WTC11 (cell line): ENCODE results near the gene RPTOR. TPM values are rescaled to one million over a fixed set of nuclear protein-coding genes. Genes with fewer than 3 reads are reported as not detected.

Experiments
- ATAC-seq: fragments of 200-7000 bp; cut with Tn5 transposase; 2 replicates; pipeline ENCODE4 v1.10.0; 2021; ENCODE audit warnings: mild to moderate bottlenecking, moderate library complexity
- CTCF ChIA-PET: fragments of 300-600 bp; sonication (Branson Sonifier 250); formaldehyde crosslinking; loops from one replicate; lab custom pipeline; 2021; ENCODE audit warnings: antibody characterized with exemption; lab: Charles Lee
- POLR2A ChIA-PET: fragments of 350-600 bp; sonication (Branson Sonifier 250); formaldehyde crosslinking; loops from one replicate; lab custom pipeline; 2021; ENCODE audit warnings: antibody characterized with exemption; lab: Charles Lee
- DNase-seq: peaks from one replicate; pipeline ENCODE4 v3.0.0; 2021; ENCODE audit warnings: low spot score
- H3K27ac Mint-ChIP-seq: 2 replicates; pipeline ENCODE4 v1.8.0; 2021; ENCODE audit warnings: mixed read lengths
- H3K27me3 Mint-ChIP-seq: 2 replicates; pipeline ENCODE4 v1.8.0; 2021; ENCODE audit warnings: low read depth, mild to moderate bottlenecking, moderate library complexity, mixed read lengths
- H3K36me3 Mint-ChIP-seq: 2 replicates; pipeline ENCODE4 v1.8.0; 2021; ENCODE audit warnings: mixed read lengths
- H3K4me1 Mint-ChIP-seq: 2 replicates; pipeline ENCODE4 v1.8.0; 2022; ENCODE audit warnings: mixed read lengths
- H3K4me3 Mint-ChIP-seq: 2 replicates; pipeline ENCODE4 v1.8.0; 2021; ENCODE audit warnings: mild to moderate bottlenecking, moderate library complexity, mixed read lengths
- H3K9me3 Mint-ChIP-seq: 2 replicates; pipeline ENCODE4 v1.8.0; 2021; ENCODE audit warnings: mixed read lengths
- AR ChIP-seq: fragments of 250-450 bp; sonication (Bioruptor Pico); IDR thresholded peaks from 2 replicates; pipeline ENCODE4 v1.9.0; 2021; ENCODE audit warnings: mild to moderate bottlenecking
- ATF1 ChIP-seq: sonication (generic); formaldehyde crosslinking; IDR thresholded peaks from 2 replicates; pipeline ENCODE4 v1.8.1; 2023; ENCODE audit warnings: mild to moderate bottlenecking, moderate library complexity, missing genetic modification reagents
- ATF3 ChIP-seq: sonication (generic); formaldehyde crosslinking; conservative IDR thresholded peaks from 2 replicates; pipeline ENCODE4 v1.8.1; 2022; ENCODE audit warnings: mild to moderate bottlenecking, missing genetic modification reagents
- CREB1 ChIP-seq: sonication (generic); formaldehyde crosslinking; IDR thresholded peaks from 2 replicates; pipeline ENCODE4 v1.8.0; 2023; ENCODE audit warnings: mild to moderate bottlenecking, missing genetic modification reagents
- EMX1 ChIP-seq: fragments of 250-450 bp; sonication (Bioruptor Pico); IDR thresholded peaks from 2 replicates; pipeline ENCODE4 v1.8.0; 2021; ENCODE audit warnings: mild to moderate bottlenecking
- FOXP4 ChIP-seq: sonication (generic); formaldehyde crosslinking; IDR thresholded peaks from 2 replicates; pipeline ENCODE4 v1.8.0; 2022; ENCODE audit warnings: mild to moderate bottlenecking, missing genetic modification reagents
- GRHL2 ChIP-seq: fragments of 250-450 bp; sonication (Bioruptor Pico); IDR thresholded peaks from 2 replicates; pipeline ENCODE4 v1.8.0; 2022; ENCODE audit warnings: mild to moderate bottlenecking, moderate library complexity; ENCODE audit not compliant: insufficient replicate concordance, severe bottlenecking
- HMGXB4 ChIP-seq: sonication (generic); formaldehyde crosslinking; IDR thresholded peaks from 2 replicates; pipeline ENCODE4 v1.8.1; 2023; ENCODE audit warnings: mild to moderate bottlenecking, moderate library complexity, missing genetic modification reagents
- JUN ChIP-seq: sonication (generic); formaldehyde crosslinking; IDR thresholded peaks from 2 replicates; pipeline ENCODE4 v1.8.0; 2023; ENCODE audit warnings: mild to moderate bottlenecking, missing genetic modification reagents
- KAT7 ChIP-seq: sonication (generic); formaldehyde crosslinking; IDR thresholded peaks from 2 replicates; pipeline ENCODE4 v1.8.1; 2023; ENCODE audit warnings: missing genetic modification reagents, mild to moderate bottlenecking, borderline replicate concordance
- MLX ChIP-seq: sonication (generic); formaldehyde crosslinking; IDR thresholded peaks from 2 replicates; pipeline ENCODE4 v1.8.1; 2023; ENCODE audit warnings: mild to moderate bottlenecking, missing genetic modification reagents, moderate library complexity
- RELA ChIP-seq: sonication (generic); formaldehyde crosslinking; IDR thresholded peaks from 2 replicates; pipeline ENCODE4 v1.8.1; 2022; ENCODE audit warnings: missing genetic modification reagents, mild to moderate bottlenecking, borderline replicate concordance
- ZBTB21 ChIP-seq: sonication (generic); formaldehyde crosslinking; IDR thresholded peaks from 2 replicates; pipeline ENCODE4 v1.8.1; 2023; ENCODE audit warnings: mild to moderate bottlenecking, missing genetic modification reagents, borderline replicate concordance
- ZBTB43 ChIP-seq: sonication (generic); formaldehyde crosslinking; IDR thresholded peaks from 2 replicates; pipeline ENCODE4 v1.8.1; 2023; ENCODE audit warnings: mild to moderate bottlenecking, missing genetic modification reagents
- ZMAT4 ChIP-seq: fragments of 250-450 bp; sonication (Bioruptor Pico); IDR thresholded peaks from 2 replicates; pipeline ENCODE4 v1.9.0; 2021; ENCODE audit warnings: mild to moderate bottlenecking
- ZNF263 ChIP-seq: sonication (generic); formaldehyde crosslinking; IDR thresholded peaks from 2 replicates; pipeline ENCODE4 v1.8.1; 2022; ENCODE audit warnings: low read depth, mild to moderate bottlenecking, moderate library complexity, missing genetic modification reagents
- ZNF281 ChIP-seq: sonication (generic); formaldehyde crosslinking; IDR thresholded peaks from 2 replicates; pipeline ENCODE4 v1.8.0; 2023; ENCODE audit warnings: mild to moderate bottlenecking, missing genetic modification reagents
- ZNF416 ChIP-seq: fragments of 250-450 bp; sonication (Bioruptor Pico); IDR thresholded peaks from 2 replicates; pipeline ENCODE4 v1.9.0; 2021; ENCODE audit warnings: mild to moderate bottlenecking, inconsistent platforms
- ZNF532 ChIP-seq: fragments of 250-450 bp; sonication (Bioruptor Pico); IDR thresholded peaks from 2 replicates; pipeline ENCODE4 v1.9.0; 2021; ENCODE audit warnings: mild to moderate bottlenecking, borderline replicate concordance
- total RNA-seq: library from RNA; stranded (reverse); gene quantifications from 3 replicates; pipeline ENCODE4 v1.2.3, GENCODE V29; 2021

The RPTOR gene
- total RNA-seq, 1 experiment from 2014 or later, result 41.0 TPM

- TF ChIP-seq ZBTB43 (no peak), ZNF416 (CRISPR knock-in tag) (no peak), JUN (CRISPR knock-in tag) (no peak), ZNF532 (CRISPR knock-in tag) (no peak), ATF1 (CRISPR knock-in tag) (no peak), ATF3 (CRISPR knock-in tag) (no peak), HMGXB4 (CRISPR knock-in tag) (no peak), GRHL2 (CRISPR knock-in tag) (no peak), KAT7 (CRISPR knock-in tag) (no peak), CREB1 (CRISPR knock-in tag) (no peak), RELA (CRISPR knock-in tag) (no peak), ZNF263 (CRISPR knock-in tag) (no peak), AR (no peak), FOXP4 (no peak), ZBTB21 (CRISPR knock-in tag) (no peak), MLX (CRISPR knock-in tag) (no peak), ZNF281 (no peak), ZMAT4 (CRISPR knock-in tag) (no peak), EMX1 (no peak)
- peaks cover 18% of the 10 kb centered on the region for H3K4me1 Mint-ChIP-seq
- DNase-seq (no peak), ATAC-seq (no peak)
- POLR2A ChIA-PET, result no interaction called here
- H3K9me3 Mint-ChIP-seq, result no peaks in the 10 kb centered on the region
- H3K27ac Mint-ChIP-seq, result peak overlapping the region; percentile 34
- CTCF ChIA-PET, result interaction anchor here (1.5 kb wide), 1 partner anchor 11 kb away, joined by 4 read pairs; no protein-coding TSS in a partner anchor
- peaks cover 4% of the 10 kb centered on the region for H3K36me3 Mint-ChIP-seq
- no peaks in the 10 kb centered on the region for H3K27me3 Mint-ChIP-seq
- H3K4me3 Mint-ChIP-seq, result no peak overlapping the region
These were observed 42.2 kb downstream of the RPTOR start for GRCh38 chr17:80586846-80587228.
